GM18519 (cell line): ENCODE data around the gene ARHGAP20.

Experiments
- ATAC-seq: cut with Tn5 transposase; IDR thresholded peaks from one replicate; pipeline ENCODE4 v1.9.1; 2021; ENCODE audit warnings: mild to moderate bottlenecking, moderate library complexity; ENCODE audit not compliant: unreplicated experiment, low FRiP score

Gene ARHGAP20

GRCh38 chr11:110613197-110613918 lies 98.9 kb downstream of the ARHGAP20 start:
- no peak for ATAC-seq

- ATAC-seq: no peak
Observed at GRCh38 chr11:110606415-110606814, 105.8 kb downstream of the ARHGAP20 start.

- ATAC-seq: no peak
Observed at GRCh38 chr11:110601936-110602335, 110.3 kb downstream of the ARHGAP20 start.

GRCh38 chr11:110600322-110600721 lies 111.9 kb downstream of the ARHGAP20 start:
- no peak for ATAC-seq

GRCh38 chr11:110599207-110599606 lies 113.0 kb downstream of the ARHGAP20 start:
- no peak for ATAC-seq

- ATAC-seq: no peak
Observed at GRCh38 chr11:110598725-110599124, 113.5 kb downstream of the ARHGAP20 start.

- ATAC-seq: no peak
Observed at GRCh38 chr11:110587972-110588371, 124.3 kb downstream of the ARHGAP20 start.

- no peak for ATAC-seq
Observed at GRCh38 chr11:110587129-110587528, 125.1 kb downstream of the ARHGAP20 start.

- ATAC-seq: no peak
Observed at GRCh38 chr11:110584150-110584549, 128.1 kb downstream of the ARHGAP20 start.

GRCh38 chr11:110582728-110583432 lies 129.4 kb downstream of the ARHGAP20 start:
- ATAC-seq: no peak

GRCh38 chr11:110580571-110580970 lies 131.7 kb downstream of the ARHGAP20 start:
- no peak for ATAC-seq

- no peak for ATAC-seq
Observed at GRCh38 chr11:110573411-110573810, 138.8 kb downstream of the ARHGAP20 start.

- no peak for ATAC-seq
Observed at GRCh38 chr11:110571081-110571720, 141.0 kb downstream of the ARHGAP20 start.

GRCh38 chr11:110566577-110566976 lies 145.7 kb downstream of the ARHGAP20 start:
- ATAC-seq: no peak

GRCh38 chr11:110565357-110566336 lies 146.6 kb downstream of the ARHGAP20 start:
- no peak for ATAC-seq

GRCh38 chr11:110564676-110565356 lies 147.4 kb downstream of the ARHGAP20 start:
- ATAC-seq: no peak

GRCh38 chr11:110544779-110545178 lies 167.5 kb downstream of the ARHGAP20 start:
- no peak for ATAC-seq

GRCh38 chr11:110538154-110538553 lies 174.1 kb downstream of the ARHGAP20 start:
- no peak for ATAC-seq

- no peak for ATAC-seq
Observed at GRCh38 chr11:110530900-110531741, 181.1 kb downstream of the ARHGAP20 start.
